Measurements from ENCODE around the gene CUBN. TPM values are rescaled to one million over a fixed set of nuclear protein-coding genes. Genes with fewer than 3 reads are reported as not detected.

The CUBN gene
- total and polyA plus RNA-seq, 2 of the 13 experiments (the other 11 are each of a cell fraction or from before 2014, with no cell fraction given): 0.27 to 0.32 TPM

DNA sequence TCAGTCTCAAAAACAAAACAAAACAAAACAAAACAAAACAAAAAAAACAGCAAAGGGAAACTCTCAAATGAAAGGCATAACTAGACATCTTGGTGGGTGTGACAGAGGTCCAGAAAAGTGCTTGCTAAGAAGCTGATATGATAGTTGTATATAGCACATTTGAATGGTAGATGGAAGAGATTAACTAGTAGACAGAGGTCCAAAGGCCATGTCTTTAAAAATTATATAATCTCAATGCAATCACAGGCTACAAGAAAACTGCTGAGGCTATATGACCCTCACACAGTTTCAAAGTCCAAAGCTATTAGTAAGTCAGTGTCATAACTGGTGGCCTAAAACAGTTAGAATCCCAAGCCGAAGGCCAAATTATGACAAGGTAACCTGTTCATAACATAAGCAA lies 15.6 kb upstream of the CUBN start (continued):
- TF ChIP-seq NFAT5 (CRISPR knock-in tag; IDR thresholded peaks at IDR 0.05) (no peak), BRD4 (CRISPR knock-in tag; IDR thresholded peaks at IDR 0.05) (no peak), HMG20B (CRISPR knock-in tag; conservative IDR thresholded peaks at IDR 0.05) (no peak), GATAD2A (CRISPR knock-in tag; IDR thresholded peaks at IDR 0.05) (peak; percentile 52; the same call in 1 of the 2 replicates), HOMEZ (CRISPR knock-in tag; IDR thresholded peaks at IDR 0.05; ENCODE audit: low read depth) (peak; percentile 22; the same call in 1 of the 2 replicates), ZSCAN22 (CRISPR knock-in tag; IDR thresholded peaks at IDR 0.05) (no peak)

DNA sequence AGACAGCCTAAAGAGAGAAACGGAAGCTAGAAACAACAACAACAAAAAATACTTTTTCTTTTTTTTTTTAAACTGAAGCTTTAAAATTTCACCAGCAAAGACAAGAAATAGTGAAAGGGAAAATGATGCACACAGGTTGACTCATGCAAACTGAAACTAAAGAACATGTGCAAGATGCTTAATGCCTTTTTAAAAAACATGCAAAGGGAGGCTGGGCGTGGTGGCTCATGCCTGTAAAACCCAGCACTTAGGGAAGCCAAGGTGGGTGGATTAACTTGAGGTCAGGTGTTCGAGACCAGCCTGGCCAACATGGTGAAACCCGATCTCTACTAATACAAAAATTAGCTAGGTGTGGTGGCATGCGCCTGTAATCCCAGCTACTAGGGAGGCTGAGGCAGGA lies 15.1 kb upstream of the CUBN start:
- no peak for FAIRE-seq
- ATAC-seq: no peak
- H3K9ac ChIP-seq (ENCODE audit: insufficient read depth, low read depth, low read length): no peak overlapping the region
- H3K4me2 ChIP-seq (ENCODE audit: low read depth, low read length): no peak overlapping the region
- no peaks in the 10 kb centered on the region for H4K20me1 ChIP-seq (ENCODE audit: insufficient read depth, low read length)
- TF ChIP-seq ZNF460 (CRISPR knock-in tag; IDR thresholded peaks at IDR 0.05; ENCODE audit: borderline replicate concordance) (peak; percentile 39; the same call in 1 of the 2 replicates), TSC22D2 (CRISPR knock-in tag; IDR thresholded peaks at IDR 0.05; ENCODE audit: borderline replicate concordance) (no peak), STAG1 (CRISPR knock-in tag; IDR thresholded peaks at IDR 0.05) (no peak), ZBTB38 (CRISPR knock-in tag; IDR thresholded peaks at IDR 0.05) (no peak)
- H3K9me3 ChIP-seq (ENCODE audit: low read length): no peaks in the 10 kb centered on the region
- no TSS peak for BruUV-seq (replicated peaks)
- in situ Hi-C loops (cut with HindIII; ENCODE audit: extremely low pct_ligation_motif_present, low pct_unique_long_range_greater_than_20kb) (no loop called here), intact Hi-C loops (cut with micrococcal nuclease; ENCODE audit: unreplicated experiment) (no loop called here)
- DNase-seq (ENCODE audit: low spot score): no peak
- H3K4me1 ChIP-seq (ENCODE audit: insufficient read depth, low read length): peaks cover 24% of the 10 kb centered on the region
- H2AFZ ChIP-seq (ENCODE audit: low read length): no peak overlapping the region
- CTCF ChIA-PET (ENCODE audit: low intra/inter-chr PET ratio, low total read pairs): no interaction called here
- H3K27ac ChIP-seq (ENCODE audit: extremely low read length, insufficient read depth, low read length): no peak overlapping the region
- no peaks in the 10 kb centered on the region for H3K36me3 ChIP-seq (replicated peaks in 1 of 2; ENCODE audit: control insufficient read depth in 1 of 2, insufficient read depth in 2 of 2, low read length in 2 of 2)
- POLR2A ChIA-PET: no interaction called here
- no peaks in the 10 kb centered on the region for H3K27me3 ChIP-seq (ENCODE audit: control insufficient read depth in 1 of 2, insufficient read depth in 2 of 2, low read length in 2 of 2)
- no peak overlapping the region for H3K4me3 ChIP-seq (replicated peaks in 1 of 3; ENCODE audit: insufficient read depth in 1 of 3, low read depth in 2 of 3, low read length in 3 of 3)
- WGBS (ENCODE audit: low lambda C conversion rate): 85% methylated on average over 5 of the region's 5 CpGs
- H3K79me2 ChIP-seq (ENCODE audit: insufficient read depth, low read length): no peaks in the 10 kb centered on the region
